GM12865 (cell line): Measurements from ENCODE around the gene RGPD8.

Experiments
- DNase-seq: peaks from one replicate; pipeline ENCODE4 v3.0.0; 2010; ENCODE audit warnings: low read depth
- H3K4me3 ChIP-seq: 2 replicates; pipeline ENCODE4 v1.5.1; 2011; ENCODE audit warnings: mild to moderate bottlenecking, low read depth, low read length, control low read depth
- CTCF ChIP-seq: IDR thresholded peaks from 2 replicates; pipeline ENCODE4 v1.5.1; 2011; ENCODE audit warnings: low read length, control low read depth, low read depth, inconsistent platforms; ENCODE audit not compliant: insufficient read depth; ENCODE audit errors: missing control alignments

Gene RGPD8

GRCh38 chr2:112322919-112323318 is 110.5 kb downstream of the RGPD8 start:
- no peak for TF ChIP-seq CTCF
- no peak overlapping the region for H3K4me3 ChIP-seq
- DNase-seq = no peak

DNA sequence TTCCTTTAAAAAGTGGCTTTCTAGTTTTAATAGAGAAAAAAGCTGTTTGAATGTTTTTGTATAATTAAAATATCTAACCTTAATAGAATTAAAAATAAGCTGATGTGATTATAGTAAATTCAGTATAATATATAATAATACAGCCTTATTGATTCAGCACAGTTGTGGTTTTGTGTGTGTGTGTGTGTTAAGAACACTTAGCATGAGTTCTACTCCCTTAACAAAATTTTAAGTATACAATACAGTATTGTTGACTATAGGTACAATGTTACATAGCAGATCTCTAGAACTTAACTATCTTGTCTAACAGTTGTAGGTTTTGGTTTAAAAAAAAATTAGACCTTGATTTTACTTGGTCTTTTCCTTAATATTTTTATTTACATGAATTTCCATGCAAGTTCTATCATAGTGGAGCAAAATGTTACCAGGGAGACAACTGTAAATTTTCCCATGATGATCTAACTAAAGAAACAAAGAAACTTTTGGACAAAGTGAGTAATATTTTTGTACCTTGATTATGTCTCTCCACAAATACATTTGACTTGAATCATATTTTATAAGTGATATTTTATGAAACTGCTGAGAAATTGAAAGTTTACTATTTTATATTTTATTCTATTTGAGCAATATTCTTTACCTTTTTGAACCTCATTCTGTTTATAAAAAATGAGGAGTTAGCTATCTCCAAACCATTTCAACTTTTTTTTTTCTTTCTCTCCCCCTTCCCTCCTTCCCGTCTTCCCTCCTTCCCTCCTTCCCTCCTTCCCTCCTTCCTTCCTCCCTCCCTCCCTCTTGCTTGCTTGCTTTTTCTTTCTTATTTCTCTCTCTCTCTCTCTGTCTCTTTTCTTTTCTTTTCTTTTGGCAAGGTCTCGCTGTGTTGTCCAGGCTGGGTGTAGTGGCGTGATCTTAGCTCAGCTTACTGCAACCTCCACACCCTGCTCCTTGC is 111.8 kb downstream of the RGPD8 start:
- no peak for TF ChIP-seq CTCF
- no peak overlapping the region for H3K4me3 ChIP-seq
- DNase-seq = no peak
